Putamen (tissue), 1 donor: ENCODE data around the gene GATAD2B.
"Not testable (repeated sequence)": the region's sequence is repeated elsewhere in the genome, so short reads cannot be mapped to it uniquely, and the experiment has no call there.

Experiments
- DNase-seq: peaks from one replicate; pipeline ENCODE4 v3.0.0-alpha.2; 2016; ENCODE audit warnings: low spot score

The GATAD2B gene

GRCh38 chr1:153833968-153834367 is 88.8 kb downstream of the GATAD2B start:
- DNase-seq, result not testable (repeated sequence)

- DNase-seq, result peak; percentile 35
These were observed 89.6 kb downstream of the GATAD2B start for GRCh38 chr1:153833171-153833570.

GRCh38 chr1:153832293-153832692 is 90.5 kb downstream of the GATAD2B start:
- no peak for DNase-seq

- no peak for DNase-seq
These were observed 91.7 kb downstream of the GATAD2B start for GRCh38 chr1:153831026-153831425.

- no peak for DNase-seq
These were observed 95.4 kb downstream of the GATAD2B start for GRCh38 chr1:153827168-153827964.

- DNase-seq, result no peak
These were observed 103.9 kb downstream of the GATAD2B start for GRCh38 chr1:153818876-153819275.

- no peak for DNase-seq
These were observed 106.4 kb downstream of the GATAD2B start for GRCh38 chr1:153816283-153816889.

- DNase-seq, result no peak
These were observed 116.7 kb downstream of the GATAD2B start for GRCh38 chr1:153805886-153806719.

GRCh38 chr1:153805042-153805745 is 117.6 kb downstream of the GATAD2B start:
- no peak for DNase-seq

- DNase-seq, result no peak
These were observed 118.7 kb downstream of the GATAD2B start for GRCh38 chr1:153804112-153804511.

- DNase-seq, result no peak
These were observed 119.2 kb downstream of the GATAD2B start for GRCh38 chr1:153803470-153804056.

GRCh38 chr1:153801786-153802697 is 120.7 kb downstream of the GATAD2B start:
- DNase-seq, result no peak

- no peak for DNase-seq
These were observed 121.6 kb downstream of the GATAD2B start for GRCh38 chr1:153801028-153801625.

- DNase-seq, result no peak
These were observed 122.3 kb downstream of the GATAD2B start for GRCh38 chr1:153800516-153800915.

- DNase-seq, result no peak
These were observed 123.0 kb downstream of the GATAD2B start for GRCh38 chr1:153799566-153800465.

GRCh38 chr1:153799016-153799415 is 123.8 kb downstream of the GATAD2B start:
- no peak for DNase-seq

- no peak for DNase-seq
These were observed 124.3 kb downstream of the GATAD2B start for GRCh38 chr1:153798468-153798780.

GRCh38 chr1:153796786-153797659 is 125.7 kb downstream of the GATAD2B start:
- DNase-seq, result no peak
